A673 (cell line): Measurements from ENCODE around the gene NEMP1. TPM values are rescaled to one million over a fixed set of nuclear protein-coding genes. Genes with fewer than 3 reads are reported as not detected.

ENCODE experiments used
- BruUV-seq: library from RNA; stranded (reverse); fragments of 400-500 nt; replicated peaks from 2 replicates; lab custom pipeline; 2021; lab: Mats Ljungman, UMichigan
- CTCF ChIA-PET: fragments of 300-600 bp; sonication (Branson Sonifier 250); formaldehyde crosslinking; loops from one replicate; lab custom pipeline; 2022; ENCODE audit warnings: antibody characterized with exemption; lab: Charles Lee
- POLR2A ChIA-PET: fragments of 300-600 bp; sonication (Branson Sonifier 250); formaldehyde crosslinking; loops from one replicate; lab custom pipeline; 2022; ENCODE audit warnings: antibody characterized with exemption; ENCODE audit not compliant: low non-redundant PET; lab: Charles Lee
- DNase-seq: peaks from one replicate; pipeline ENCODE4 v3.0.0-alpha.2; 2015; ENCODE audit warnings: low spot score
- H3K27ac ChIP-seq: fragments of 200-600 bp; sonication (generic); 2 replicates; pipeline ENCODE4 v1.5.1; 2016; ENCODE audit warnings: mixed run types, low read depth, mild to moderate bottlenecking, mixed read lengths, antibody characterized with exemption, low read length; ENCODE audit not compliant: poor library complexity, severe bottlenecking
- H3K27me3 ChIP-seq: fragments of 200-600 bp; sonication (generic); replicated peaks from 2 replicates; pipeline ENCODE4 v1.6.1; 2017; ENCODE audit warnings: mixed run types, low read depth, mild to moderate bottlenecking, mixed read lengths, antibody characterized with exemption, low read length; ENCODE audit not compliant: insufficient read depth, poor library complexity
- H3K36me3 ChIP-seq: fragments of 200-600 bp; sonication (generic); 2 replicates; pipeline ENCODE4 v1.6.1; 2016; ENCODE audit warnings: mixed run types, mild to moderate bottlenecking, mixed read lengths, antibody characterized with exemption, low read length; ENCODE audit not compliant: insufficient read depth, poor library complexity, severe bottlenecking
- H3K4me1 ChIP-seq: fragments of 200-600 bp; sonication (generic); 2 replicates; pipeline ENCODE4 v1.6.1; 2017; ENCODE audit warnings: mixed run types, mild to moderate bottlenecking, mixed read lengths, antibody characterized with exemption, low read length; ENCODE audit not compliant: insufficient read depth, poor library complexity, severe bottlenecking
- H3K4me3 ChIP-seq: fragments of 200-600 bp; sonication (generic); 2 replicates; pipeline ENCODE4 v1.5.1; 2016; ENCODE audit warnings: low read depth, mixed run types, mild to moderate bottlenecking, mixed read lengths, low read length; ENCODE audit not compliant: poor library complexity, severe bottlenecking
- H3K9me3 ChIP-seq: fragments of 200-600 bp; sonication (generic); 2 replicates; pipeline ENCODE4 v1.6.1; 2016; ENCODE audit warnings: mixed run types, low read depth, mild to moderate bottlenecking, mixed read lengths, antibody characterized with exemption, low read length; ENCODE audit not compliant: poor library complexity, severe bottlenecking
- EZH2 ChIP-seq: fragments of 200-600 bp; sonication (generic); IDR thresholded peaks from 2 replicates; pipeline ENCODE4 v1.6.1; 2017; ENCODE audit warnings: borderline replicate concordance, low read depth, mild to moderate bottlenecking, mixed read lengths, antibody characterized with exemption, low read length; ENCODE audit not compliant: poor library complexity, severe bottlenecking
- intact Hi-C: fragments of 100-400 bp; cut with micrococcal nuclease; formaldehyde crosslinking; loops from one replicate; pipeline ENCODE4 v1.10.0; 2022; ENCODE audit not compliant: unreplicated experiment
- total RNA-seq: library from RNA; stranded (reverse); gene quantifications from 2 replicates; pipeline ENCODE4 v1.2.3, GENCODE V29; 2021
- TF ChIP-seq, protein P1 (sequence below): fragments of 300-800, 200-600 bp; sonication (generic); conservative IDR thresholded peaks from 2 replicates; pipeline ENCODE4 v1.5.1; 2017; ENCODE audit warnings: low read depth, mild to moderate bottlenecking, antibody characterized with exemption, low read length, moderate library complexity, mixed read lengths

The NEMP1 gene
- total RNA-seq, 1 experiment from 2014 or later, result 68.6 TPM

GRCh38 chr12:57049890-57050289, 28.7 kb downstream of the NEMP1 start, which contains the start of gene MYO1A:
Gene MYO1A, minus strand, starts transcription at chr12:57050129. Its CDS starts 1,806 bp downstream, at chr12:57048323.
- Histone ChIP-seq H3K27me3 (no peaks in the 10 kb centered on the region), H3K4me1 (no peaks in the 10 kb centered on the region), H3K4me3 (no peak within 1 kb of the TSS), H3K27ac (no peak within 1 kb of the TSS), H3K9me3 (no peaks in the 10 kb centered on the region), H3K36me3 (no peaks in the 10 kb centered on the region)
- DNase-seq, result no peak
- POLR2A ChIA-PET, result no interaction called here
- CTCF ChIA-PET, result no interaction called here
- TF ChIP-seq, protein P1, sequence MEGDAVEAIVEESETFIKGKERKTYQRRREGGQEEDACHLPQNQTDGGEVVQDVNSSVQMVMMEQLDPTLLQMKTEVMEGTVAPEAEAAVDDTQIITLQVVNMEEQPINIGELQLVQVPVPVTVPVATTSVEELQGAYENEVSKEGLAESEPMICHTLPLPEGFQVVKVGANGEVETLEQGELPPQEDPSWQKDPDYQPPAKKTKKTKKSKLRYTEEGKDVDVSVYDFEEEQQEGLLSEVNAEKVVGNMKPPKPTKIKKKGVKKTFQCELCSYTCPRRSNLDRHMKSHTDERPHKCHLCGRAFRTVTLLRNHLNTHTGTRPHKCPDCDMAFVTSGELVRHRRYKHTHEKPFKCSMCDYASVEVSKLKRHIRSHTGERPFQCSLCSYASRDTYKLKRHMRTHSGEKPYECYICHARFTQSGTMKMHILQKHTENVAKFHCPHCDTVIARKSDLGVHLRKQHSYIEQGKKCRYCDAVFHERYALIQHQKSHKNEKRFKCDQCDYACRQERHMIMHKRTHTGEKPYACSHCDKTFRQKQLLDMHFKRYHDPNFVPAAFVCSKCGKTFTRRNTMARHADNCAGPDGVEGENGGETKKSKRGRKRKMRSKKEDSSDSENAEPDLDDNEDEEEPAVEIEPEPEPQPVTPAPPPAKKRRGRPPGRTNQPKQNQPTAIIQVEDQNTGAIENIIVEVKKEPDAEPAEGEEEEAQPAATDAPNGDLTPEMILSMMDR, result no peak
- no peak for TF ChIP-seq EZH2
- intact Hi-C loops, result no loop called here
- no TSS peak for BruUV-seq

DNA sequence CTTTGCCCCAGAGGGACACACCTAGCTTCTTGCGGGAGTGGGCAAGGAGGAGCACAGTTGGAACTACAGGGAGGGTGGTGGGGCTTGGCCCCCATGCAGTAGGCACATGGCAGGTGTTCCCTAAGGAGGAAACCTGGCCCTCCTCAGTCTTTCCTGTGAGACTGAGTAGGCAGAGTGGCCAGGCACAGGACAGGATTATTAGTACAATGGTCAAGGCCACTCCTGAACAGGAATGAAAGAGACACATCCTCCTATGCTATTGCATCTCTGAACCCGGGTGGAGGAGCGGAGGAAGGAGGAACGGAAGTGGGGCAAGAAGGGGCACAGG, 29.5 kb downstream of the NEMP1 start:
- H3K4me1 ChIP-seq, result no peaks in the 10 kb centered on the region
- ChIA-PET CTCF (no interaction called here), POLR2A (no interaction called here)
- H3K27ac ChIP-seq, result no peak overlapping the region
- BruUV-seq, result no TSS peak
- no peak for TF ChIP-seq EZH2
- TF ChIP-seq, protein P1, result no peak
- no peak for DNase-seq
- intact Hi-C loops, result no loop called here
- no peaks in the 10 kb centered on the region for H3K9me3 ChIP-seq
- H3K27me3 ChIP-seq, result no peaks in the 10 kb centered on the region
- H3K36me3 ChIP-seq, result no peaks in the 10 kb centered on the region
- no peak overlapping the region for H3K4me3 ChIP-seq

DNA sequence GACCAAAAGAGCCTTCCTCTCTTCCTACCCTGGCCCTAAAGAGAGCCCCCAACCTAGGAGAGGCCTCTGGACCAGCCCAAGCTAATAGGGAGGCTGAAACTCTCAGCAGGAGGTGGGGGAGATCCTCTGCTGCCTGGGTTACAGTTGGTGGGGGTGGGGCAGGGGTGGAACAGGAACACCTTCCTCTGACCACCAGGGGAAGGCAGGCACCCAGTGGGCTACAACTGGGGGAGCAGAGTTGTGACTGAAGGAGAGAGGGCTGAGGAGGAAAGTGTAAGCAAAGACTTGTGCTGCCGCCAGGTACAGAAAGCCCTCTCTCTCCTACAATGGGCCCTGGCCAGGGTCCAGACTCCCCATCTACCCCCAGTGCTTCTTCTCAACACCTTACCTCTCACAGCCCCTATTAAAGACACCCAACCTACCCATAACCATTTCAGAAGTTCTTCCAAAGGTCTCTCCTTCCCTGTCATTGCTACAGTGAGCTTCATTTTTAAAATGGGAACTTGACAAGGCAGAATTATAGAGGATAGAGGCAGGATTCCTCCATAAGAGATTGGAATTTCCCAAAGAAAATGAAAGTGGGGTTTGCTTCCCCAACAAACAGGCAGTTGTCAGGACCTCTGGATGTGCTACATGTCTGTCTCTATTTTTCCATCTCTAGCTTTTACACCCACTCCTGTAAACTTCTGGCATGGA, 30.0 kb downstream of the NEMP1 start:
- no peaks in the 10 kb centered on the region for H3K9me3 ChIP-seq
- no peak for TF ChIP-seq EZH2
- TF ChIP-seq, protein P1, result no peak
- intact Hi-C loops, result no loop called here
- no peaks in the 10 kb centered on the region for H3K27me3 ChIP-seq
- BruUV-seq, result no TSS peak
- no peak overlapping the region for H3K4me3 ChIP-seq
- no peak for DNase-seq
- H3K27ac ChIP-seq, result no peak overlapping the region
- H3K4me1 ChIP-seq, result no peaks in the 10 kb centered on the region
- ChIA-PET CTCF (interaction anchor here (0.5 to 0.6 kb wide), 2 partner anchors 79 to 195 kb away, joined by 6 to 11 read pairs; partner anchors contain the start of gene LRP1), POLR2A (no interaction called here)
- no peaks in the 10 kb centered on the region for H3K36me3 ChIP-seq
